ENCODE measurements around the gene RB1.

- no peak for TF ChIP-seq CTCF (conservative IDR thresholded peaks at IDR 0.05 in 1 of 2, IDR thresholded peaks at IDR 0.05 in 1 of 2; ENCODE audit: extremely low read depth in 1 of 2, insufficient read depth in 1 of 2, low read depth in 1 of 2, low read length in 2 of 2)
- TF ChIP-seq EZH2 (IDR thresholded peaks at IDR 0.05; ENCODE audit: borderline replicate concordance, low read length): no peak
Measured at GRCh38 chr13:48318377-48318811, 14.8 kb downstream of the RB1 start.

Data from mammary epithelial cell (primary cell).